Measurements from ENCODE around the gene DOK3.
"Not testable (repeated sequence)": the region's sequence is repeated elsewhere in the genome, so short reads cannot be mapped to it uniquely, and the experiment has no call there.

DOK3 gene

DNA sequence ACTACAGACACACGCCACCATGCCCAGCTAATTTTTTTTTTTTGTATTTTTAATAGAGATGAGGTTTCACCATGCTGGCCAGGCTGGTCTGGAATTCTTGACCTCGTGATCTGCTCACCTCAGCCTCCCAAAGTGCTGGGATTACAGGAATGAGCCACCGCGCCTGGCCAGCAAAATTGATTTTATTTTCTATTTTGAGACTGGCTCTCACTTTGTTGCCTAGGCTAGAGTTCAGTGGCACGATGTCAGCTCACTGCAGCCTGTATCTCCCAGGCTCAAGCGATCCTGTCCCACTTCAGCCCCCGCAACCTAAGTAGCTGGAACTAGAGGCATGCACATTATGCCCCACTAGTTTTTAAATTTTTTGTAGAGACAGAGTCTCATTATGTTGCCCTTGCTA is 24.8 kb upstream of the DOK3 start:
- H3K27me3 ChIP-seq (ENCODE audit: low read depth, low read length); H3K27ac ChIP-seq (ENCODE audit: low read length); H3K9me3 ChIP-seq (ENCODE audit: control insufficient read depth in 1 of 2, low read length in 2 of 2); H3K4me3 ChIP-seq (ENCODE audit: low read depth in 1 of 2, low read length in 2 of 2): not testable (repeated sequence)
- Histone ChIP-seq H3K4me1 (ENCODE audit: control insufficient read depth in 1 of 2, insufficient read depth in 2 of 2, low read length in 2 of 2) (peaks cover 4 to 32% of the 10 kb centered on the region in 2 donors), H3K36me3 (ENCODE audit: control insufficient read depth in 1 of 2, insufficient read depth in 2 of 2, low read length in 2 of 2) (peaks cover 42 to 62% of the 10 kb centered on the region in 2 donors)

- Histone ChIP-seq H3K9me3 (ENCODE audit: control insufficient read depth in 1 of 2, low read length in 2 of 2) (no peaks in the 10 kb centered on the region), H3K36me3 (ENCODE audit: control insufficient read depth in 1 of 2, insufficient read depth in 2 of 2, low read length in 2 of 2) (peaks cover 55 to 65% of the 10 kb centered on the region in 2 donors), H3K4me1 (ENCODE audit: control insufficient read depth in 1 of 2, insufficient read depth in 2 of 2, low read length in 2 of 2) (peaks cover 0 to 2% of the 10 kb centered on the region in 2 donors), H3K27ac (ENCODE audit: low read length) (no peak overlapping the region), H3K4me3 (ENCODE audit: low read depth in 1 of 2, low read length in 2 of 2) (no peak overlapping the region), H3K27me3 (ENCODE audit: low read depth, low read length) (no peaks in the 10 kb centered on the region)
Observed at GRCh38 chr5:177531209-177531940, 21.7 kb upstream of the DOK3 start.

DNA sequence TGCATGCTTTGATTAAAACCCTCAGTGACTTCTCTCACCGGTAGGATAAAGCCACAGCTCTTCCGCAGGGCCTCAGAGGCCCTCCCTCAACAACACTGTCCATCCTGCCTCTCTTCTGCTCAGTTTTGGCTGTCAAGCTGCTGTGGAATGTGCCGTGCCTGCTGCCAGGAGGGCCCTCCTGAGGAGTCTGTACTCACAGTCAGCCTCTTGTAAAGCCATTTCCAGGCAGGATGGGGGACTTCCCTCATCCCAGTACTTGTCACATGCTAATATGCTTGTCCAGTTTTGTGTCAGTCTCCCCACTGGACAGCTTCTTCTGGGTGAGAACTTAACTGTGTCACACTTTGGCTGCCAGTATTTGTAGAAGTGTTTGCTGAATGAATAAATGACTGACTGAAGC is 21.0 kb upstream of the DOK3 start:
- Histone ChIP-seq H3K4me3 (ENCODE audit: low read depth in 1 of 2, low read length in 2 of 2) (no peak overlapping the region), H3K4me1 (ENCODE audit: control insufficient read depth in 1 of 2, insufficient read depth in 2 of 2, low read length in 2 of 2) (no peaks in the 10 kb centered on the region), H3K27ac (ENCODE audit: low read length) (no peak overlapping the region), H3K9me3 (ENCODE audit: control insufficient read depth in 1 of 2, low read length in 2 of 2) (no peaks in the 10 kb centered on the region), H3K36me3 (ENCODE audit: control insufficient read depth in 1 of 2, insufficient read depth in 2 of 2, low read length in 2 of 2) (peaks cover 58 to 68% of the 10 kb centered on the region in 2 donors), H3K27me3 (ENCODE audit: low read depth, low read length) (no peaks in the 10 kb centered on the region)

DNA sequence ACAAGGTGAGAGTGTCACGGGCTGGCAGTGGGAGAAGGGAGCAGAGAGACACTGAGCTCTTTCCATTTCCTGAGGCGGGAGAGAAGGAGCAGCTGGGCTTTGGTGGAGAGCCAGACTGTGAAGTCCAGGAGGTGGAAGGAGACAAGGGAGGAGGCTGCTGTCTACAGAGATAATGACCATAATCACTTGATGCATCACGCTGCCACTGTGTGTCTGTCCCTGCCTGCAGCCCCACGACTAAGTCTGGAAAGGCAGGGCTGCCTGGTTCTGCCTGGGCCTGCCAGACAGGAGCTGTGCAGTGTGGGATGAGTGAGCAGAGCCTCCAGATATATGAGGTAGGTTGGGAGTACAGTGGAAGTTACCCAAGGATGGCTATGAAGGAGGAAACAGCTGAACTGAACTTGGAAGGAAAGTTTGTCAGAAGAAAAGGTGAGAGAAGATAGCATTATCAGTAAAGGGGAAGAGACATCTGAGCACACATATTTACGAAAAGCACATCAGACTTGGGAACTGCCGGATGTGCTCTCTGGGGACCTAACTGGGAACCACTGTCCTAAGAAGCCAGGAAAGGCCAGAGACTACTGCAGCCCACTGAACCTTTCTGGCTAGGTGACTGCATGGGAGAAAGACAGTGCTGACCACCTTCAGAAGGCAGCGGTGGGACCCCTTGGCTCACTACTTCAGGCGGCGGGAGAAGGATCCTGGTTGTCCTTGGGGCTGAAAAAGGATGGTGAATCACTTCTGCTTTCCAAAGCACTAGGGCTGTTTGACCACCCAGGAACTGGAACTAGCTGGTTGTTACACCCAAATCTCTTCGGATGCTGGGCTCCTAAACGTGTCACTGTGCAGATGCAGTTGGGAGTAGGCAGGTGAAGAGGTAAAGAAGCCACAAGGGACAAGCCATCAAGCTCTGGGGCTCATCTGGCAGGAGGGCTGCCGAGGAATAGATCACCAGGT is 19.9 kb upstream of the DOK3 start:
- no peak overlapping the region for H3K27ac ChIP-seq (ENCODE audit: low read length)
- peaks cover 64 to 79% of the 10 kb centered on the region in 2 donors for H3K36me3 ChIP-seq (ENCODE audit: control insufficient read depth in 1 of 2, insufficient read depth in 2 of 2, low read length in 2 of 2)
- H3K9me3 ChIP-seq (ENCODE audit: control insufficient read depth in 1 of 2, low read length in 2 of 2) = no peaks in the 10 kb centered on the region
- H3K27me3 ChIP-seq (ENCODE audit: low read depth, low read length) = no peaks in the 10 kb centered on the region
- no peak overlapping the region for H3K4me3 ChIP-seq (ENCODE audit: low read depth in 1 of 2, low read length in 2 of 2)
- no peaks in the 10 kb centered on the region for H3K4me1 ChIP-seq (ENCODE audit: control insufficient read depth in 1 of 2, insufficient read depth in 2 of 2, low read length in 2 of 2)

DNA sequence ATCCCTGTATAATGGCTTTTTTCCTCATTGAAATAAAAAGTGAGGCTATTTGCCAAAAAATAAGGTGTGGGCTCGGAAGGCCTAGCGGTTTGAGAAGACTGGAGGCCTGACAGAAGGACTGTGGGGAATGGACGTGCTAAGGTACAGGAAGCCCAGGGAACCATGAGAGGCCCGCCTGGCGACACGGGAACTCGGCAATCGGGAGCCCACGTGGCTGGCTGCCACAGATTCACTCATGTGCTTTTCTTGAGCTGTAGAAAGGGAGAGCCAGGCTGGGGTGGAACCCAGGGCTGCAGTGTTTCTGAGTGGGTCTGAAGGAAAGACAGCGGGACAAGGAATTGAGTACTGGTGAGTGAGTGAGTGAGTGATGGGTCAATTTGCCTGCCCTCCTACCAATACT is 19.0 kb upstream of the DOK3 start:
- H3K4me3 ChIP-seq (ENCODE audit: low read depth in 1 of 2, low read length in 2 of 2) = no peak overlapping the region
- no peaks in the 10 kb centered on the region for H3K4me1 ChIP-seq (ENCODE audit: control insufficient read depth in 1 of 2, insufficient read depth in 2 of 2, low read length in 2 of 2)
- H3K36me3 ChIP-seq (ENCODE audit: control insufficient read depth in 1 of 2, insufficient read depth in 2 of 2, low read length in 2 of 2) = peaks cover 63 to 84% of the 10 kb centered on the region in 2 donors
- no peaks in the 10 kb centered on the region for H3K9me3 ChIP-seq (ENCODE audit: control insufficient read depth in 1 of 2, low read length in 2 of 2)
- H3K27ac ChIP-seq (ENCODE audit: low read length) = no peak overlapping the region
- no peaks in the 10 kb centered on the region for H3K27me3 ChIP-seq (ENCODE audit: low read depth, low read length)

GRCh38 chr5:177527595-177527994 is 18.0 kb upstream of the DOK3 start:
- H3K4me3 ChIP-seq (ENCODE audit: low read depth in 1 of 2, low read length in 2 of 2) = no peak overlapping the region
- H3K9me3 ChIP-seq (ENCODE audit: control insufficient read depth in 1 of 2, low read length in 2 of 2) = no peaks in the 10 kb centered on the region
- H3K27me3 ChIP-seq (ENCODE audit: low read depth, low read length) = no peaks in the 10 kb centered on the region
- no peak overlapping the region for H3K27ac ChIP-seq (ENCODE audit: low read length)
- H3K4me1 ChIP-seq (ENCODE audit: control insufficient read depth in 1 of 2, insufficient read depth in 2 of 2, low read length in 2 of 2) = no peaks in the 10 kb centered on the region
- H3K36me3 ChIP-seq (ENCODE audit: control insufficient read depth in 1 of 2, insufficient read depth in 2 of 2, low read length in 2 of 2) = peaks cover 57 to 88% of the 10 kb centered on the region in 2 donors

DNA sequence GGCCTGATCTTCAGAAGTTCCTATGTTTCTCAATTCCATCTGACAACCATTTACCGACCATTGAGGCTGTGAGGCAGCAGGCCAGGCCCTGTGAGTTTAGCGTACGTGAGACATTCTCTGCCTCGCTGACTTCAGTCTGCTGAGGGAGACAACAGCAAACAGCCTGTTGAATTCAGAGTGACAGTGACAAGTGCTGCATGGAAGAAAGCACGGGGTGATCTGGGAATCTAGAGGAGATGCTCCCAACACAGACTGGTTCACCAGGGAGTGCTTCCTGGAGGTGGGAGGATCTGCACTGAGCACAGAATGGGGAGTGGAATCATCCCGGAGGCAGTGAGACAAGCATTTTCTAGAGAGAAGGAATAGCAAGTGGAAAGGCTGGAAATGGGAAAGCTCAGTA is 17.2 kb upstream of the DOK3 start:
- Histone ChIP-seq H3K27me3 (ENCODE audit: low read depth, low read length) (no peaks in the 10 kb centered on the region), H3K27ac (ENCODE audit: low read length) (no peak overlapping the region), H3K4me3 (ENCODE audit: low read depth in 1 of 2, low read length in 2 of 2) (no peak overlapping the region), H3K4me1 (ENCODE audit: control insufficient read depth in 1 of 2, insufficient read depth in 2 of 2, low read length in 2 of 2) (no peaks in the 10 kb centered on the region), H3K9me3 (ENCODE audit: control insufficient read depth in 1 of 2, low read length in 2 of 2) (no peaks in the 10 kb centered on the region), H3K36me3 (ENCODE audit: control insufficient read depth in 1 of 2, insufficient read depth in 2 of 2, low read length in 2 of 2) (peaks cover 53 to 83% of the 10 kb centered on the region in 2 donors)

- no peaks in the 10 kb centered on the region for H3K4me1 ChIP-seq (ENCODE audit: control insufficient read depth in 1 of 2, insufficient read depth in 2 of 2, low read length in 2 of 2)
Observed at GRCh38 chr5:177526191-177526590, 16.6 kb upstream of the DOK3 start.

DNA sequence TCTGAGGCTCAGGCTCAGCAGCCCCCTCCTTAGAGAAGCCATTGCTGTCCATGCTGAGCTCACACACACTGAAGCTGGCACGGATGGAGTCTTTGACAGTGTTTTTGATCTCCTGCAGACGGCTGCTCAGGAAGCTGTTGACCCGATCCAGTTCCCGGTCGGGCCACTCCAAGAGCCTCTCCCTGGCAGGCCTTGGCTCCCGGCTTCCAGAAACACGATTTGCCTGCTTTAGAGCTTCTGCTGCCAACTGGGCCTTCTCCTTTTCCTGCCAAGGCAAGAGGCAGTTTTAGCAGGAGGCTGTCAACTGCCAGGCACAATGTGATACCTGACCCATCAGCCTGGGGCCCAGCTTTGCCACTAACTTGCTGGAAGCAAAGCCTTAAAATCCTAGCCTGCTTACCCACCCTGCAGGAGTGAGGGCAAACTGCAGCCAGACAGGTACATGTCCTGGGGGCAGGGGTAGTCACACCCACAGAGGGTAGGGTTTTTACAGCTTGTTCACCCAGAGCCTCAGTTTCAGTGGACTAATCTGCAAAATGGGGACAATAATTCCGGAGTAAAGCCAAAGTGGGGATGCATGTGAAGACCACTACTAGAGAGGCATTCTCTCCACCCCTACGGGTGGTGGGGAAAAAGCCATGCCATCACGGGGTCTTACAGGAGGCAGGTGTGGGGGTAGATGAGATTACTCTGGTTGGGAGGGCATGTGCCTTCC is 15.5 kb upstream of the DOK3 start:
- H3K36me3 ChIP-seq (ENCODE audit: control insufficient read depth in 1 of 2, insufficient read depth in 2 of 2, low read length in 2 of 2) = peaks cover 58 to 84% of the 10 kb centered on the region in 2 donors
- no peaks in the 10 kb centered on the region for H3K4me1 ChIP-seq (ENCODE audit: control insufficient read depth in 1 of 2, insufficient read depth in 2 of 2, low read length in 2 of 2)
- H3K4me3 ChIP-seq (ENCODE audit: low read depth in 1 of 2, low read length in 2 of 2) = no peak overlapping the region
- no peaks in the 10 kb centered on the region for H3K27me3 ChIP-seq (ENCODE audit: low read depth, low read length)
- no peaks in the 10 kb centered on the region for H3K9me3 ChIP-seq (ENCODE audit: control insufficient read depth in 1 of 2, low read length in 2 of 2)
- no peak overlapping the region for H3K27ac ChIP-seq (ENCODE audit: low read length)

More at GRCh38 chr5:177526191-177526590, 16.6 kb upstream of the DOK3 start:
- no peaks in the 10 kb centered on the region for H3K9me3 ChIP-seq (ENCODE audit: control insufficient read depth in 1 of 2, low read length in 2 of 2)
- peaks cover 59 to 83% of the 10 kb centered on the region in 2 donors for H3K36me3 ChIP-seq (ENCODE audit: control insufficient read depth in 1 of 2, insufficient read depth in 2 of 2, low read length in 2 of 2)
- no peak overlapping the region for H3K27ac ChIP-seq (ENCODE audit: low read length)
- H3K4me3 ChIP-seq (ENCODE audit: low read depth in 1 of 2, low read length in 2 of 2) = no peak overlapping the region
- H3K27me3 ChIP-seq (ENCODE audit: low read depth, low read length) = no peaks in the 10 kb centered on the region

- H3K9me3 ChIP-seq (ENCODE audit: control insufficient read depth in 1 of 2, low read length in 2 of 2) = no peaks in the 10 kb centered on the region
- peaks cover 61 to 84% of the 10 kb centered on the region in 2 donors for H3K36me3 ChIP-seq (ENCODE audit: control insufficient read depth in 1 of 2, insufficient read depth in 2 of 2, low read length in 2 of 2)
- H3K27me3 ChIP-seq (ENCODE audit: low read depth, low read length) = no peaks in the 10 kb centered on the region
- H3K27ac ChIP-seq (ENCODE audit: low read length) = no peak overlapping the region
- H3K4me3 ChIP-seq (ENCODE audit: low read depth in 1 of 2, low read length in 2 of 2) = no peak overlapping the region
- H3K4me1 ChIP-seq (ENCODE audit: control insufficient read depth in 1 of 2, insufficient read depth in 2 of 2, low read length in 2 of 2) = peaks cover 0 to 3% of the 10 kb centered on the region in 2 donors
Observed at GRCh38 chr5:177524539-177524900, 14.9 kb upstream of the DOK3 start.

Data from muscle layer of duodenum (tissue), 2 donors.